ENCODE data around the gene INS. TPM values are rescaled to one million over a fixed set of nuclear protein-coding genes. Genes with fewer than 3 reads are reported as not detected.

Gene INS
- total and polyA plus RNA-seq, 2 of the 8 experiments (the other 6 are each of a cell fraction or from before 2014, with no cell fraction given): not detected

DNA sequence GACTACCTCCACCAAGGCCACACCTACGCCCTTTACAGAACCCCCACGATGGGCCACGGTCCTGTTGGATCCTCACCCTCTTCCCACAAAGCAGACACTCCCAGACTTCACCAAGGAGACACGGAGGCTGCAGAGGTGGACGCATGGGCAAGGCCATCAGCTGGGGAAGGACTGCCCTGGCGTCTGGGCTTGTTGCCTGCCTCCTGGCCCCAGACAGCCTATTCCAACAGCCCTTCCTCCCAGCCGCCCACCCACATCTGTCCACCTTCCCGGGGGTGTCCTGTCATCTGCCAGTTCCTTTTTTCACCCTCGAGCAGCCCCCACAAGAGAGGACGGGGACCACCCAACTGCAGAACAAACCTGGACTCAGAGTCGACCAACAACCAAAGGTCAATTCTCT, 39.5 kb upstream of the INS start:
- DNase-seq (ENCODE audit: low read depth in 1 of 2, low spot score in 2 of 2) (no peak), FAIRE-seq (no peak)
- Histone ChIP-seq H3K56ac (replicated peaks; ENCODE audit: insufficient read length, low read depth, low read length) (no peak overlapping the region), H3K4me2 (ENCODE audit: insufficient read depth in 1 of 2, low read depth in 2 of 2, low read length in 2 of 2) (no peak overlapping the region), H3K23me2 (ENCODE audit: low read depth, low read length) (peaks cover 3% of the 10 kb centered on the region; the same call in 1 of the 2 replicates), H3K36me3 (ENCODE audit: control insufficient read depth in 2 of 4, insufficient read depth in 4 of 4, low read length in 3 of 4) (no peaks in the 10 kb centered on the region), H4K5ac (ENCODE audit: insufficient read length, low read depth, low read length) (no peak overlapping the region), H2BK12ac (ENCODE audit: low read depth, low read length) (no peak overlapping the region), H2BK5ac (ENCODE audit: low read depth, low read length) (no peak overlapping the region), H3K27ac (ENCODE audit: low read depth, low read length) (no peak overlapping the region), H3K18ac (ENCODE audit: extremely low read depth, low read length) (no peak overlapping the region), H3K79me1 (ENCODE audit: low read depth, low read length) (no peaks in the 10 kb centered on the region), H3K14ac (ENCODE audit: insufficient read length) (no peak overlapping the region), H3K9me3 (ENCODE audit: insufficient read depth in 2 of 2, low read depth in 1 of 2, low read length in 1 of 2) (no peaks in the 10 kb centered on the region), H4K8ac (ENCODE audit: extremely low read depth, insufficient read depth, low read length) (no peak overlapping the region), H2BK120ac (replicated peaks; ENCODE audit: low read depth, low read length) (no peak overlapping the region), H2BK15ac (ENCODE audit: low read length) (no peak overlapping the region), H3K4ac (replicated peaks; ENCODE audit: insufficient read length, low read depth, low read length) (no peak overlapping the region), H3K79me2 (ENCODE audit: control insufficient read depth in 1 of 2, insufficient read depth in 2 of 2, low read length in 2 of 2) (no peaks in the 10 kb centered on the region), H4K91ac (replicated peaks; ENCODE audit: insufficient read length, low read length) (no peak overlapping the region), H3K23ac (ENCODE audit: insufficient read length) (no peak overlapping the region), H2AFZ (ENCODE audit: low read length) (no peak overlapping the region), H4K20me1 (replicated peaks in 1 of 2; ENCODE audit: control insufficient read depth in 1 of 2, insufficient read depth in 2 of 2, low read length in 2 of 2) (no peaks in the 10 kb centered on the region), H2BK20ac (ENCODE audit: low read length) (no peak overlapping the region), H3K27me3 (replicated peaks in 1 of 4; ENCODE audit: control insufficient read depth in 3 of 4, extremely low read depth in 1 of 4, insufficient read depth in 3 of 4, low read length in 3 of 4) (no peaks in the 10 kb centered on the region; a peak in 1 of 7 replicates), H3K4me1 (replicated peaks in 1 of 4; ENCODE audit: control insufficient read depth in 3 of 4, insufficient read depth in 4 of 4, low read length in 3 of 4) (no peaks in the 10 kb centered on the region; a peak in 1 of 7 replicates), H3K9ac (replicated peaks in 1 of 4; ENCODE audit: extremely low read depth in 1 of 4, low read depth in 3 of 4, low read length in 3 of 4) (no peak overlapping the region), H2AK5ac (ENCODE audit: low read depth, low read length) (no peak overlapping the region), H3K4me3 (ENCODE audit: extremely low read depth in 1 of 4, insufficient read depth in 2 of 4, low read depth in 3 of 4, low read length in 4 of 4) (no peak overlapping the region)
- WGBS, 2 experiments (ENCODE audit: extremely low coverage in 1 of 2, insufficient coverage in 1 of 2, insufficient read length in 1 of 2, insufficient replicate concordance in 2 of 2, low coverage in 1 of 2, low lambda C conversion rate in 2 of 2, missing lambda C conversion rate in 1 of 2): 90% methylated on average over 10 of the region's 11 CpGs; no CpG with 5 or more reads in 1 of the 2 experiments
- ChIA-PET POLR2A (ENCODE audit: partially characterized antibody) (no interaction called here), CTCF (ENCODE audit: partially characterized antibody) (interaction anchor here (0.9 to 8.6 kb wide), 4 partner anchors 8 to 219 kb away, joined by 3 to 248 read pairs (median 24); partner anchors contain the start of genes C11orf21 and TSPAN32)
- TF ChIP-seq CBX5 (IDR thresholded peaks at IDR 0.05; ENCODE audit: low read depth, low read length): no peak
- TF ChIP-seq MAFK (IDR thresholded peaks at IDR 0.05; ENCODE audit: low read depth, low read length): no peak
- TF ChIP-seq BACH1 (IDR thresholded peaks at IDR 0.05; ENCODE audit: low read length): no peak

Data from H1 (cell line).